Measurements from ENCODE around the gene KIF21B. TPM values are rescaled to one million over a fixed set of nuclear protein-coding genes. Genes with fewer than 3 reads are reported as not detected.

KIF21B gene
- polyA plus RNA-seq, 1 experiment = 0.10 TPM

GRCh38 chr1:200980452-200980772 is 43.1 kb downstream of the KIF21B start:
- H3K27me3 ChIP-seq (ENCODE audit: control insufficient read depth, insufficient read depth, low read length) = peaks cover 1% of the 10 kb centered on the region; the same call in 1 of the 2 replicates
- ChIA-PET CTCF (interaction anchor here (1.2 to 1.5 kb wide), 3 partner anchors 8 to 134 kb away, joined by 3 to 7 read pairs (median 4); no protein-coding TSS in a partner anchor), POLR2A (no interaction called here)
- DNase-seq (ENCODE audit: low read depth) = no peak
- TF ChIP-seq CTCF (IDR thresholded peaks at IDR 0.05; ENCODE audit: insufficient read depth, low read depth, low read length) = no peak
- H3K36me3 ChIP-seq (ENCODE audit: control insufficient read depth, insufficient read depth, low read length) = no peaks in the 10 kb centered on the region
- no peak overlapping the region for H3K4me3 ChIP-seq (ENCODE audit: low read depth, low read length)

- Histone ChIP-seq H3K36me3 (ENCODE audit: control insufficient read depth, insufficient read depth, low read length) (no peaks in the 10 kb centered on the region), H3K27me3 (ENCODE audit: control insufficient read depth, insufficient read depth, low read length) (peaks cover 1% of the 10 kb centered on the region; the same call in 1 of the 2 replicates), H3K4me3 (ENCODE audit: low read depth, low read length) (no peak overlapping the region)
- TF ChIP-seq CTCF (IDR thresholded peaks at IDR 0.05; ENCODE audit: insufficient read depth, low read depth, low read length) = peak; percentile 39
- ChIA-PET POLR2A (no interaction called here), CTCF (interaction anchor here (1.2 to 1.6 kb wide), 4 partner anchors 8 to 135 kb away, joined by 3 to 7 read pairs (median 4); no protein-coding TSS in a partner anchor)
- DNase-seq (ENCODE audit: low read depth) = no peak
Observed at GRCh38 chr1:200979574-200980451, 43.7 kb downstream of the KIF21B start.

GRCh38 chr1:200977071-200977754 is 46.3 kb downstream of the KIF21B start:
- Histone ChIP-seq H3K36me3 (ENCODE audit: control insufficient read depth, insufficient read depth, low read length) (no peaks in the 10 kb centered on the region), H3K4me3 (ENCODE audit: low read depth, low read length) (no peak overlapping the region), H3K27me3 (ENCODE audit: control insufficient read depth, insufficient read depth, low read length) (peaks cover 1% of the 10 kb centered on the region; the same call in 1 of the 2 replicates)
- ChIA-PET CTCF (interaction anchor here (1.0 to 1.3 kb wide), 2 partner anchors 8 to 13 kb away, joined by 3 read pairs; no protein-coding TSS in a partner anchor), POLR2A (no interaction called here)
- no peak for DNase-seq (ENCODE audit: low read depth)
- no peak for TF ChIP-seq CTCF (IDR thresholded peaks at IDR 0.05; ENCODE audit: insufficient read depth, low read depth, low read length)

GRCh38 chr1:200976634-200977033 is 46.9 kb downstream of the KIF21B start:
- CTCF ChIA-PET = interaction anchor here (1.0 to 1.3 kb wide), 2 partner anchors 9 to 13 kb away, joined by 3 read pairs; no protein-coding TSS in a partner anchor
- H3K36me3 ChIP-seq (ENCODE audit: control insufficient read depth, insufficient read depth, low read length) = no peaks in the 10 kb centered on the region
- no peak overlapping the region for H3K4me3 ChIP-seq (ENCODE audit: low read depth, low read length)
- POLR2A ChIA-PET = no interaction called here
- no peak for TF ChIP-seq CTCF (IDR thresholded peaks at IDR 0.05; ENCODE audit: insufficient read depth, low read depth, low read length)
- peaks cover 1% of the 10 kb centered on the region; the same call in 1 of the 2 replicates for H3K27me3 ChIP-seq (ENCODE audit: control insufficient read depth, insufficient read depth, low read length)
- DNase-seq (ENCODE audit: low read depth) = no peak

- DNase-seq (ENCODE audit: low read depth) = no peak
- H3K36me3 ChIP-seq (ENCODE audit: control insufficient read depth, insufficient read depth, low read length) = no peaks in the 10 kb centered on the region
- no peaks in the 10 kb centered on the region for H3K27me3 ChIP-seq (ENCODE audit: control insufficient read depth, insufficient read depth, low read length)
- CTCF ChIA-PET = interaction anchor here (1.3 kb wide), 1 partner anchor 67 kb away, joined by 4 read pairs; no protein-coding TSS in a partner anchor
- POLR2A ChIA-PET = no interaction called here
- H3K4me3 ChIP-seq (ENCODE audit: low read depth, low read length) = no peak overlapping the region
- no peak for TF ChIP-seq CTCF (IDR thresholded peaks at IDR 0.05; ENCODE audit: insufficient read depth, low read depth, low read length)
Observed at GRCh38 chr1:200975458-200975857, 48.1 kb downstream of the KIF21B start.

All from BJ (cell line).